Measurements from ENCODE around the gene C5orf24.
"Not testable (repeated sequence)": the region's sequence is repeated elsewhere in the genome, so short reads cannot be mapped to it uniquely, and the experiment has no call there.

The C5orf24 gene

GRCh38 chr5:134881711-134882110 is 35.9 kb downstream of the C5orf24 start:
- H3K27me3 ChIP-seq (ENCODE audit: insufficient read depth, low read length); H3K4me1 ChIP-seq (ENCODE audit: control insufficient read depth, insufficient read depth, low read length, unreplicated experiment); H3K4me3 ChIP-seq (ENCODE audit: low read depth, low read length); H3K36me3 ChIP-seq (ENCODE audit: insufficient read depth, low read length); H3K27ac ChIP-seq (ENCODE audit: low read depth, low read length); H2AFZ ChIP-seq (ENCODE audit: low read length, unreplicated experiment): not testable (repeated sequence)
- H3K79me2 ChIP-seq (ENCODE audit: control insufficient read depth, insufficient read depth, low read length, unreplicated experiment), result peaks cover 40% of the 10 kb centered on the region

DNA sequence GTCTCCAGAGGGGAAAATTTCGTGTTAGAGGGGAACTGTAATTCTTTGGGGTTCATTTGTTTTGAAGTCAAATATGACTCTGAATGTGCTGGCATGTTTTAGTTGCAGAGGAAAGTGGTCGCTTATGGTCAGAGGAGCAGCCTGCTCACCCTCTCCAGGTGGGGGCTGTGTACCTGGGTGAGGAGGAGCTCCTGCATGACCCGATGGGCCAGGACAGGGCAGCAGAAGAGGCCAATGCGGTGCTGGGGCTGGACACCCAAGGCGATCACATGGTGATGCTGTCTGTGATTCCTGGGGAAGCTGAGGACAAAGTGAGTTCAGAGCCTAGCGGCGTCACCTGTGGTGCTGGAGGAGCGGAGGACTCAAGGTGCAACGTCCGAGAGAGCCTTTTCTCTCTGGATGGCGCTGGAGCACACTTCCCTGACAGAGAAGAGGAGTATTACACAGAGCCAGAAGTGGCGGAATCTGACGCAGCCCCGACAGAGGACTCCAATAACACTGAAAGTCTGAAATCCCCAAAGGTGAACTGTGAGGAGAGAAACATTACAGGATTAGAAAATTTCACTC is 41.9 kb downstream of the C5orf24 start:
- peaks cover 8% of the 10 kb centered on the region for H3K36me3 ChIP-seq (ENCODE audit: insufficient read depth, low read length)
- no peak overlapping the region for H2AFZ ChIP-seq (ENCODE audit: low read length, unreplicated experiment)
- H3K27me3 ChIP-seq (ENCODE audit: insufficient read depth, low read length), result no peaks in the 10 kb centered on the region
- no peak overlapping the region for H3K27ac ChIP-seq (ENCODE audit: low read depth, low read length)
- H3K4me3 ChIP-seq (ENCODE audit: low read depth, low read length), result no peak overlapping the region
- H3K4me1 ChIP-seq (ENCODE audit: control insufficient read depth, insufficient read depth, low read length, unreplicated experiment), result no peaks in the 10 kb centered on the region
- peaks cover 10% of the 10 kb centered on the region for H3K79me2 ChIP-seq (ENCODE audit: control insufficient read depth, insufficient read depth, low read length, unreplicated experiment)

DNA sequence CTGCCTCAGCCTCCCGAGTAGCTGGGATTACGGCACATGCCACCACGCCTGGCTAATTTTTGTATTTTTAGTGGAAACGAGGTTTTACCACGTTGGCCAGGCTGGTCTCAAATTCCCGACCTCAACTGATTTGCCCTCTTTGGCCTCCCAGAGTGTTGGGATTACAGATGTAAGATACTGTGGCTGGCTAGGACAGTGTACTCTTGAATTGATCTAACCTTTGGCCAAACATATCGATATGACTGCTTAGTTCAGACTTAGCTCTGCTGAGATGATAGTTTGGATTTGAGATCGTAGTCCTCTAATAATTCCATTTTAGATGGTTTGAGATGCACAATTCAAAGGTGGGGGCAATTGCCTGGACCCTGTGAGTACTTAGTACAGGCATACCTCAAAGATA is 43.6 kb downstream of the C5orf24 start:
- peaks cover 10% of the 10 kb centered on the region for H3K79me2 ChIP-seq (ENCODE audit: control insufficient read depth, insufficient read depth, low read length, unreplicated experiment)
- no peaks in the 10 kb centered on the region for H3K27me3 ChIP-seq (ENCODE audit: insufficient read depth, low read length)
- H3K36me3 ChIP-seq (ENCODE audit: insufficient read depth, low read length), result peaks cover 8% of the 10 kb centered on the region
- H3K27ac ChIP-seq (ENCODE audit: low read depth, low read length), result no peak overlapping the region
- no peaks in the 10 kb centered on the region for H3K4me1 ChIP-seq (ENCODE audit: control insufficient read depth, insufficient read depth, low read length, unreplicated experiment)
- no peak overlapping the region for H2AFZ ChIP-seq (ENCODE audit: low read length, unreplicated experiment)
- H3K4me3 ChIP-seq (ENCODE audit: low read depth, low read length), result no peak overlapping the region

- no peaks in the 10 kb centered on the region for H3K27me3 ChIP-seq (ENCODE audit: insufficient read depth, low read length)
- no peaks in the 10 kb centered on the region for H3K4me1 ChIP-seq (ENCODE audit: control insufficient read depth, insufficient read depth, low read length, unreplicated experiment)
- H3K4me3 ChIP-seq (ENCODE audit: low read depth, low read length), result no peak overlapping the region
- no peak overlapping the region for H2AFZ ChIP-seq (ENCODE audit: low read length, unreplicated experiment)
- no peaks in the 10 kb centered on the region for H3K79me2 ChIP-seq (ENCODE audit: control insufficient read depth, insufficient read depth, low read length, unreplicated experiment)
- H3K27ac ChIP-seq (ENCODE audit: low read depth, low read length), result no peak overlapping the region
- peaks cover 8% of the 10 kb centered on the region for H3K36me3 ChIP-seq (ENCODE audit: insufficient read depth, low read length)
Observed at GRCh38 chr5:134891473-134891872, 45.7 kb downstream of the C5orf24 start.

DNA sequence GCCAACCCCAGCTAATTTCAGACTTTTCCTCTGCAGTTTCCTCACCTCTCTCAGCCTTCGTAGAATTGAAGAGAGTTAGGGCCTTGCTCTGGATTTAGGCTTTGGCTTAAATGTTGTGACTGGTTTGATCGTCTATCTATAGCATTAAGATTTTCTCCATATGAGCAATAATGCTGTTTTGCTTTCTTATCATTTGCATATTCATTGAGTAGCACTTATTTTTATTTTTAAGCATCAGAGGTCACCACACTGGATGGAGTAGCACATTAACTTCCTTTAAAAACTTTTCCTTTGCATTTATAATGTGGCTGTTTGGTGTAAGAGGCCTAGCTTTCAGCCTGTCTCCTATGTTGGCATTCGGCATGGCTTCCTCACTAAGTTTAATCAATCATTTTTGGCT is 46.5 kb downstream of the C5orf24 start:
- Histone ChIP-seq H3K4me3 (ENCODE audit: low read depth, low read length) (no peak overlapping the region), H3K27ac (ENCODE audit: low read depth, low read length) (no peak overlapping the region), H3K79me2 (ENCODE audit: control insufficient read depth, insufficient read depth, low read length, unreplicated experiment) (no peaks in the 10 kb centered on the region), H3K36me3 (ENCODE audit: insufficient read depth, low read length) (peaks cover 8% of the 10 kb centered on the region), H3K4me1 (ENCODE audit: control insufficient read depth, insufficient read depth, low read length, unreplicated experiment) (no peaks in the 10 kb centered on the region), H2AFZ (ENCODE audit: low read length, unreplicated experiment) (no peak overlapping the region), H3K27me3 (ENCODE audit: insufficient read depth, low read length) (no peaks in the 10 kb centered on the region)

DNA sequence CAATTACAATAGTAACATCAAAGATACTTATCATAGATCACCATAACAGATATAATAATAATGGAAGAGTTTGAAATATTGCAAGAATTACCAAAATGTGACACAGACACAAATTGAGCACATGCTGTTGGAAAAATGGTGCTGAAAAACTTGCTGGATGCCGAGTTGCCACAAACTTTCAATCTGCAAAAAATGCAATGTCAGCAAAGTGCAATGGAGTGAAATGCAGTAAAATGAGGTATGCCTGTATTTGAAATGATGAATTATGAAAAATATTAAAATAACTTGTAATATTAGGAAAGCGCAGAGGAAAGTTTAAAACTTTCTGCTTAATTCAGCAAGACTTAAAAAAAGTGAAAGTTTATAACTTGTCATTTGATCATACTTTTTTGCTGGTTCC is 47.2 kb downstream of the C5orf24 start:
- no peaks in the 10 kb centered on the region for H3K4me1 ChIP-seq (ENCODE audit: control insufficient read depth, insufficient read depth, low read length, unreplicated experiment)
- no peaks in the 10 kb centered on the region for H3K79me2 ChIP-seq (ENCODE audit: control insufficient read depth, insufficient read depth, low read length, unreplicated experiment)
- no peaks in the 10 kb centered on the region for H3K27me3 ChIP-seq (ENCODE audit: insufficient read depth, low read length)
- no peak overlapping the region for H2AFZ ChIP-seq (ENCODE audit: low read length, unreplicated experiment)
- peaks cover 8% of the 10 kb centered on the region for H3K36me3 ChIP-seq (ENCODE audit: insufficient read depth, low read length)
- no peak overlapping the region for H3K27ac ChIP-seq (ENCODE audit: low read depth, low read length)
- H3K4me3 ChIP-seq (ENCODE audit: low read depth, low read length), result no peak overlapping the region

GRCh38 chr5:134893748-134894505 is 48.2 kb downstream of the C5orf24 start:
- Histone ChIP-seq H3K27ac (ENCODE audit: low read depth, low read length) (no peak overlapping the region), H3K36me3 (ENCODE audit: insufficient read depth, low read length) (peaks cover 8% of the 10 kb centered on the region), H3K4me3 (ENCODE audit: low read depth, low read length) (no peak overlapping the region), H3K79me2 (ENCODE audit: control insufficient read depth, insufficient read depth, low read length, unreplicated experiment) (no peaks in the 10 kb centered on the region), H3K27me3 (ENCODE audit: insufficient read depth, low read length) (no peaks in the 10 kb centered on the region), H2AFZ (ENCODE audit: low read length, unreplicated experiment) (no peak overlapping the region), H3K4me1 (ENCODE audit: control insufficient read depth, insufficient read depth, low read length, unreplicated experiment) (no peaks in the 10 kb centered on the region)

GRCh38 chr5:134902071-134902801 is 56.5 kb downstream of the C5orf24 start:
- Histone ChIP-seq H3K4me3 (ENCODE audit: low read depth, low read length) (no peak overlapping the region), H3K79me2 (ENCODE audit: control insufficient read depth, insufficient read depth, low read length, unreplicated experiment) (no peaks in the 10 kb centered on the region), H3K36me3 (ENCODE audit: insufficient read depth, low read length) (no peaks in the 10 kb centered on the region), H3K27ac (ENCODE audit: low read depth, low read length) (0 out of 2 replicates have a peak overlapping the region, but pooled peaks have one; percentile 4), H3K27me3 (ENCODE audit: insufficient read depth, low read length) (no peaks in the 10 kb centered on the region), H3K4me1 (ENCODE audit: control insufficient read depth, insufficient read depth, low read length, unreplicated experiment) (peaks cover 10% of the 10 kb centered on the region), H2AFZ (ENCODE audit: low read length, unreplicated experiment) (no peak overlapping the region)

GRCh38 chr5:134904610-134905245 is 59.0 kb downstream of the C5orf24 start, which contains the start of gene PCBD2:
Gene PCBD2 (plus strand): TSS chr5:134905131. CDS start chr5:134905140, 9 bp downstream.
- Histone ChIP-seq H3K27ac (ENCODE audit: low read depth, low read length) (peak within 1 kb of the TSS; percentile 92), H3K79me2 (ENCODE audit: control insufficient read depth, insufficient read depth, low read length, unreplicated experiment) (no peaks in the 10 kb centered on the region), H3K4me1 (ENCODE audit: control insufficient read depth, insufficient read depth, low read length, unreplicated experiment) (peaks cover 10% of the 10 kb centered on the region), H2AFZ (ENCODE audit: low read length, unreplicated experiment) (peak within 1 kb of the TSS; percentile 95), H3K4me3 (ENCODE audit: low read depth, low read length) (peak within 1 kb of the TSS; percentile 92), H3K36me3 (ENCODE audit: insufficient read depth, low read length) (no peaks in the 10 kb centered on the region), H3K27me3 (ENCODE audit: insufficient read depth, low read length) (no peaks in the 10 kb centered on the region)

DNA sequence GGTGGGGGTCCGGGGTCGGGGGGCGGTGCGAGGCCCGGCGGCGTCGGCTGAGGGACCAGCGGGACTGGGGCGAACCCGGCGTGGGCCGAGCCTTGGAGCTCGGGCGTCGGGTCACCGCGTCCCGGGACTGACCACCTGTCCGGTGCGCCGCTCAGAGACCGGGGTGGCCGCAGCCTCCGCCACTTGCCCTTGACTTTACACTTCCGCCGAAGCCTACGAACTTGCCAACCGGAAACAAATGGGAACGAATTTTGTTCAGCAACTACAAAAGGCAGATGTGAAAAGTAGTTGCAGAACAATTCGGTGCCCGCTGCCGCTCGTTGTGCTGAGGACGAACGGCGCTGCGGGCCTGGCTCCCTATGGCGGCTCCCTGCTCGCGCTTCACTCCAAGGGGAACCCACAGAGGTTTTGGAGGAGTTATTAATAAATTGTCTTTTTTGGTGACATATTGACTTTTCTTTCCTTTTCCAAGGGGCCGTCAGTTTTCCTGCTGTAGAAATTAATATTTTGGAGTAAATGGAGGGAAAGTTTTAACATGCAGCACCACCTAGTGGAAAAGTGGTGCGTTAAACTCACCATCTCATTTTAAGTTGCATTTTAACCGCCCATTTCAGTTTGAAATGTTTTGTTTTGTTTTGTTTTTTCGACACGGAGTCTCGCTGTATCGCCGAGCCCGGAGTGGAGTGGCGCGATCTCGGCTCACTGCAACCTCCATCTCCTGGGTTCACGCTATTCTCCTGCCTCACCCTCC is 59.7 kb downstream of the C5orf24 start:
- Histone ChIP-seq H3K27me3 (ENCODE audit: insufficient read depth, low read length) (no peaks in the 10 kb centered on the region), H3K4me1 (ENCODE audit: control insufficient read depth, insufficient read depth, low read length, unreplicated experiment) (peaks cover 10% of the 10 kb centered on the region), H3K79me2 (ENCODE audit: control insufficient read depth, insufficient read depth, low read length, unreplicated experiment) (no peaks in the 10 kb centered on the region), H2AFZ (ENCODE audit: low read length, unreplicated experiment) (peak overlapping the region; percentile 78), H3K4me3 (ENCODE audit: low read depth, low read length) (peak overlapping the region; percentile 92), H3K36me3 (ENCODE audit: insufficient read depth, low read length) (no peaks in the 10 kb centered on the region), H3K27ac (ENCODE audit: low read depth, low read length) (peak overlapping the region; percentile 92)
